GM12874 (cell line): ENCODE data around the gene DGCR6L.

Experiments
- CTCF ChIP-seq: IDR thresholded peaks from 2 replicates; pipeline ENCODE4 v1.5.1; 2011; ENCODE audit warnings: low read depth, mild to moderate bottlenecking, control low read depth, low read length, moderate library complexity; ENCODE audit not compliant: insufficient read depth

Gene DGCR6L

GRCh38 chr22:20284471-20285086 lies 35.3 kb downstream of the DGCR6L start:
- TF ChIP-seq CTCF, result no peak

GRCh38 chr22:20283674-20284066 lies 36.2 kb downstream of the DGCR6L start:
- TF ChIP-seq CTCF, result no peak

- TF ChIP-seq CTCF, result no peak
These were observed 36.8 kb downstream of the DGCR6L start for GRCh38 chr22:20282901-20283673.

GRCh38 chr22:20281891-20282290 lies 38.0 kb downstream of the DGCR6L start:
- TF ChIP-seq CTCF, result no peak

GRCh38 chr22:20280866-20281265 lies 39.0 kb downstream of the DGCR6L start:
- TF ChIP-seq CTCF, result no peak

- no peak for TF ChIP-seq CTCF
These were observed 40.2 kb downstream of the DGCR6L start for GRCh38 chr22:20279662-20280134.

GRCh38 chr22:20276468-20276867 lies 43.4 kb downstream of the DGCR6L start:
- no peak for TF ChIP-seq CTCF
